DND-41 (cell line): ENCODE data around the gene NCOA3.

Experiments
- CTCF ChIP-seq: IDR thresholded peaks from 2 replicates; pipeline ENCODE4 v1.5.1; 2012; ENCODE audit warnings: borderline replicate concordance, low read length, moderate library complexity, mild to moderate bottlenecking; ENCODE audit not compliant: poor library complexity, severe bottlenecking; ENCODE audit errors: extremely low read depth
- EZH2 ChIP-seq: IDR thresholded peaks from 3 replicates; pipeline ENCODE4 v1.6.1; 2012; ENCODE audit warnings: borderline replicate concordance, low read depth, mild to moderate bottlenecking, moderate library complexity, low read length, inconsistent platforms; ENCODE audit not compliant: severe bottlenecking

- no peak for TF ChIP-seq CTCF
- no peak for TF ChIP-seq EZH2
Measured at GRCh38 chr20:47660602-47660905, 158.9 kb downstream of the NCOA3 start.
